Measurements from ENCODE around the gene PARD6G. TPM values are rescaled to one million over a fixed set of nuclear protein-coding genes. Genes with fewer than 3 reads are reported as not detected.

The PARD6G gene
- total RNA-seq, 1 donor from 2014 or later: 29.6 TPM

- no peaks in the 10 kb centered on the region for H3K36me3 ChIP-seq (ENCODE audit: insufficient read depth, low read length)
- no peaks in the 10 kb centered on the region for H3K27me3 ChIP-seq (ENCODE audit: insufficient read depth, low read length)
- H3K4me2 ChIP-seq (ENCODE audit: low read length): no peak overlapping the region
- no peaks in the 10 kb centered on the region for H3K79me2 ChIP-seq (ENCODE audit: insufficient read depth, low read length)
- H2AFZ ChIP-seq (ENCODE audit: low read depth, low read length): no peak overlapping the region
- no peak overlapping the region for H3K4me3 ChIP-seq (ENCODE audit: insufficient read depth, low read depth, low read length)
- Mint-ChIP-seq H3K27ac (ENCODE audit: unreplicated experiment) (no peak overlapping the region), H3K4me3 (ENCODE audit: unreplicated experiment) (no peak overlapping the region), H3K36me3 (ENCODE audit: low read depth, unreplicated experiment) (peaks cover 2% of the 10 kb centered on the region), H3K9me3 (ENCODE audit: unreplicated experiment) (no peaks in the 10 kb centered on the region), H3K4me1 (ENCODE audit: low read depth, unreplicated experiment) (peaks cover 21% of the 10 kb centered on the region), H3K27me3 (ENCODE audit: low read depth, unreplicated experiment) (no peaks in the 10 kb centered on the region)
- H3K27ac ChIP-seq (ENCODE audit: low read depth, low read length): no peak overlapping the region
- H3K4me1 ChIP-seq (ENCODE audit: insufficient read depth, low read length): peaks cover 17% of the 10 kb centered on the region
- FAIRE-seq: no peak
- H3K9ac ChIP-seq (ENCODE audit: low read length): no peak overlapping the region
- no peaks in the 10 kb centered on the region for H3K9me3 ChIP-seq (ENCODE audit: insufficient read depth, low read depth, low read length)
- peaks cover 27% of the 10 kb centered on the region for H4K20me1 ChIP-seq (ENCODE audit: insufficient read depth, low read length)
- no peak for DNase-seq (ENCODE audit: low read depth)
- TF ChIP-seq, protein P1, sequence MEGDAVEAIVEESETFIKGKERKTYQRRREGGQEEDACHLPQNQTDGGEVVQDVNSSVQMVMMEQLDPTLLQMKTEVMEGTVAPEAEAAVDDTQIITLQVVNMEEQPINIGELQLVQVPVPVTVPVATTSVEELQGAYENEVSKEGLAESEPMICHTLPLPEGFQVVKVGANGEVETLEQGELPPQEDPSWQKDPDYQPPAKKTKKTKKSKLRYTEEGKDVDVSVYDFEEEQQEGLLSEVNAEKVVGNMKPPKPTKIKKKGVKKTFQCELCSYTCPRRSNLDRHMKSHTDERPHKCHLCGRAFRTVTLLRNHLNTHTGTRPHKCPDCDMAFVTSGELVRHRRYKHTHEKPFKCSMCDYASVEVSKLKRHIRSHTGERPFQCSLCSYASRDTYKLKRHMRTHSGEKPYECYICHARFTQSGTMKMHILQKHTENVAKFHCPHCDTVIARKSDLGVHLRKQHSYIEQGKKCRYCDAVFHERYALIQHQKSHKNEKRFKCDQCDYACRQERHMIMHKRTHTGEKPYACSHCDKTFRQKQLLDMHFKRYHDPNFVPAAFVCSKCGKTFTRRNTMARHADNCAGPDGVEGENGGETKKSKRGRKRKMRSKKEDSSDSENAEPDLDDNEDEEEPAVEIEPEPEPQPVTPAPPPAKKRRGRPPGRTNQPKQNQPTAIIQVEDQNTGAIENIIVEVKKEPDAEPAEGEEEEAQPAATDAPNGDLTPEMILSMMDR (IDR thresholded peaks at IDR 0.05; ENCODE audit: insufficient read depth, low read depth, low read length): no peak
- no peak for TF ChIP-seq EZH2 (IDR thresholded peaks at IDR 0.05; ENCODE audit: insufficient read depth, low read length)
These were observed 42.0 kb downstream of the PARD6G start for GRCh38 chr18:80205294-80205693.

GRCh38 chr18:80204142-80204541 is 43.2 kb downstream of the PARD6G start:
- no peaks in the 10 kb centered on the region for H3K9me3 ChIP-seq (ENCODE audit: insufficient read depth, low read depth, low read length)
- no peak overlapping the region for H3K27ac ChIP-seq (ENCODE audit: low read depth, low read length)
- Mint-ChIP-seq H3K9me3 (ENCODE audit: unreplicated experiment) (no peaks in the 10 kb centered on the region), H3K4me3 (ENCODE audit: unreplicated experiment) (no peak overlapping the region), H3K36me3 (ENCODE audit: low read depth, unreplicated experiment) (peaks cover 5% of the 10 kb centered on the region), H3K4me1 (ENCODE audit: low read depth, unreplicated experiment) (peaks cover 20% of the 10 kb centered on the region), H3K27ac (ENCODE audit: unreplicated experiment) (no peak overlapping the region), H3K27me3 (ENCODE audit: low read depth, unreplicated experiment) (no peaks in the 10 kb centered on the region)
- TF ChIP-seq, protein P1 (IDR thresholded peaks at IDR 0.05; ENCODE audit: insufficient read depth, low read depth, low read length): no peak
- no peak for TF ChIP-seq EZH2 (IDR thresholded peaks at IDR 0.05; ENCODE audit: insufficient read depth, low read length)
- H4K20me1 ChIP-seq (ENCODE audit: insufficient read depth, low read length): peaks cover 27% of the 10 kb centered on the region
- peaks cover 17% of the 10 kb centered on the region for H3K4me1 ChIP-seq (ENCODE audit: insufficient read depth, low read length)
- no peaks in the 10 kb centered on the region for H3K27me3 ChIP-seq (ENCODE audit: insufficient read depth, low read length)
- H3K79me2 ChIP-seq (ENCODE audit: insufficient read depth, low read length): no peaks in the 10 kb centered on the region
- no peaks in the 10 kb centered on the region for H3K36me3 ChIP-seq (ENCODE audit: insufficient read depth, low read length)
- no peak overlapping the region for H3K4me2 ChIP-seq (ENCODE audit: low read length)
- FAIRE-seq: no peak
- no peak for DNase-seq (ENCODE audit: low read depth)
- H3K4me3 ChIP-seq (ENCODE audit: insufficient read depth, low read depth, low read length): no peak overlapping the region
- no peak overlapping the region for H2AFZ ChIP-seq (ENCODE audit: low read depth, low read length)
- H3K9ac ChIP-seq (ENCODE audit: low read length): no peak overlapping the region

GRCh38 chr18:80203249-80203648 is 44.1 kb downstream of the PARD6G start:
- H3K36me3 Mint-ChIP-seq (ENCODE audit: low read depth, unreplicated experiment): peaks cover 5% of the 10 kb centered on the region
- H3K4me3 Mint-ChIP-seq (ENCODE audit: unreplicated experiment): no peak overlapping the region
- Histone ChIP-seq H3K9me3 (ENCODE audit: insufficient read depth, low read depth, low read length) (no peaks in the 10 kb centered on the region), H2AFZ (ENCODE audit: low read depth, low read length) (no peak overlapping the region), H4K20me1 (ENCODE audit: insufficient read depth, low read length) (peaks cover 27% of the 10 kb centered on the region), H3K27me3 (ENCODE audit: insufficient read depth, low read length) (no peaks in the 10 kb centered on the region), H3K4me2 (ENCODE audit: low read length) (peak overlapping the region; percentile 7), H3K4me3 (ENCODE audit: insufficient read depth, low read depth, low read length) (no peak overlapping the region), H3K36me3 (ENCODE audit: insufficient read depth, low read length) (no peaks in the 10 kb centered on the region), H3K27ac (ENCODE audit: low read depth, low read length) (no peak overlapping the region), H3K79me2 (ENCODE audit: insufficient read depth, low read length) (no peaks in the 10 kb centered on the region), H3K9ac (ENCODE audit: low read length) (no peak overlapping the region), H3K4me1 (ENCODE audit: insufficient read depth, low read length) (peaks cover 17% of the 10 kb centered on the region)
- no peaks in the 10 kb centered on the region for H3K9me3 Mint-ChIP-seq (ENCODE audit: unreplicated experiment)
- no peak for FAIRE-seq
- DNase-seq (ENCODE audit: low read depth): no peak
- H3K4me1 Mint-ChIP-seq (ENCODE audit: low read depth, unreplicated experiment): peaks cover 20% of the 10 kb centered on the region
- no peak overlapping the region for H3K27ac Mint-ChIP-seq (ENCODE audit: unreplicated experiment)
- H3K27me3 Mint-ChIP-seq (ENCODE audit: low read depth, unreplicated experiment): no peaks in the 10 kb centered on the region
- TF ChIP-seq, protein P1 (IDR thresholded peaks at IDR 0.05; ENCODE audit: insufficient read depth, low read depth, low read length): no peak
- no peak for TF ChIP-seq EZH2 (IDR thresholded peaks at IDR 0.05; ENCODE audit: insufficient read depth, low read length)

Measured in astrocyte (in vitro differentiated cells and primary cell).